WTC11 (cell line): ENCODE data around the gene ZNF223.

Source experiments
- SMAD3 ChIP-seq: sonication (generic); formaldehyde crosslinking; IDR thresholded peaks from 2 replicates; pipeline ENCODE4 v1.8.0; 2022; ENCODE audit warnings: missing genetic modification reagents, mild to moderate bottlenecking, borderline replicate concordance
- TF ChIP-seq, protein P1 (sequence below): fragments of 200-600 bp; IDR thresholded peaks from 2 replicates; pipeline ENCODE4 v1.8.0; 2022; ENCODE audit warnings: antibody characterized with exemption
- TF ChIP-seq, protein P2 (sequence below): sonication (generic); formaldehyde crosslinking; IDR thresholded peaks from 2 replicates; pipeline ENCODE4 v1.8.1; 2023; ENCODE audit warnings: mild to moderate bottlenecking, moderate library complexity, missing genetic modification reagents
- TF ChIP-seq, protein P3 (sequence below): fragments of 250-450 bp; sonication (Bioruptor Pico); IDR thresholded peaks from 2 replicates; pipeline ENCODE4 v1.9.0; 2021; ENCODE audit warnings: mild to moderate bottlenecking

- TF ChIP-seq, protein P1, sequence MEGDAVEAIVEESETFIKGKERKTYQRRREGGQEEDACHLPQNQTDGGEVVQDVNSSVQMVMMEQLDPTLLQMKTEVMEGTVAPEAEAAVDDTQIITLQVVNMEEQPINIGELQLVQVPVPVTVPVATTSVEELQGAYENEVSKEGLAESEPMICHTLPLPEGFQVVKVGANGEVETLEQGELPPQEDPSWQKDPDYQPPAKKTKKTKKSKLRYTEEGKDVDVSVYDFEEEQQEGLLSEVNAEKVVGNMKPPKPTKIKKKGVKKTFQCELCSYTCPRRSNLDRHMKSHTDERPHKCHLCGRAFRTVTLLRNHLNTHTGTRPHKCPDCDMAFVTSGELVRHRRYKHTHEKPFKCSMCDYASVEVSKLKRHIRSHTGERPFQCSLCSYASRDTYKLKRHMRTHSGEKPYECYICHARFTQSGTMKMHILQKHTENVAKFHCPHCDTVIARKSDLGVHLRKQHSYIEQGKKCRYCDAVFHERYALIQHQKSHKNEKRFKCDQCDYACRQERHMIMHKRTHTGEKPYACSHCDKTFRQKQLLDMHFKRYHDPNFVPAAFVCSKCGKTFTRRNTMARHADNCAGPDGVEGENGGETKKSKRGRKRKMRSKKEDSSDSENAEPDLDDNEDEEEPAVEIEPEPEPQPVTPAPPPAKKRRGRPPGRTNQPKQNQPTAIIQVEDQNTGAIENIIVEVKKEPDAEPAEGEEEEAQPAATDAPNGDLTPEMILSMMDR = no peak
- no peak for TF ChIP-seq SMAD3
- TF ChIP-seq, protein P2, sequence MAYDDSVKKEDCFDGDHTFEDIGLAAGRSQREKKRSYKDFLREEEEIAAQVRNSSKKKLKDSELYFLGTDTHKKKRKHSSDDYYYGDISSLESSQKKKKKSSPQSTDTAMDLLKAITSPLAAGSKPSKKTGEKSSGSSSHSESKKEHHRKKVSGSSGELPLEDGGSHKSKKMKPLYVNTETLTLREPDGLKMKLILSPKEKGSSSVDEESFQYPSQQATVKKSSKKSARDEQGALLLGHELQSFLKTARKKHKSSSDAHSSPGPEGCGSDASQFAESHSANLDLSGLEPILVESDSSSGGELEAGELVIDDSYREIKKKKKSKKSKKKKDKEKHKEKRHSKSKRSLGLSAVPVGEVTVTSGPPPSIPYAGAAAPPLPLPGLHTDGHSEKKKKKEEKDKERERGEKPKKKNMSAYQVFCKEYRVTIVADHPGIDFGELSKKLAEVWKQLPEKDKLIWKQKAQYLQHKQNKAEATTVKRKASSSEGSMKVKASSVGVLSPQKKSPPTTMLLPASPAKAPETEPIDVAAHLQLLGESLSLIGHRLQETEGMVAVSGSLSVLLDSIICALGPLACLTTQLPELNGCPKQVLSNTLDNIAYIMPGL (CRISPR knock-in tag) = no peak
- TF ChIP-seq, protein P3, sequence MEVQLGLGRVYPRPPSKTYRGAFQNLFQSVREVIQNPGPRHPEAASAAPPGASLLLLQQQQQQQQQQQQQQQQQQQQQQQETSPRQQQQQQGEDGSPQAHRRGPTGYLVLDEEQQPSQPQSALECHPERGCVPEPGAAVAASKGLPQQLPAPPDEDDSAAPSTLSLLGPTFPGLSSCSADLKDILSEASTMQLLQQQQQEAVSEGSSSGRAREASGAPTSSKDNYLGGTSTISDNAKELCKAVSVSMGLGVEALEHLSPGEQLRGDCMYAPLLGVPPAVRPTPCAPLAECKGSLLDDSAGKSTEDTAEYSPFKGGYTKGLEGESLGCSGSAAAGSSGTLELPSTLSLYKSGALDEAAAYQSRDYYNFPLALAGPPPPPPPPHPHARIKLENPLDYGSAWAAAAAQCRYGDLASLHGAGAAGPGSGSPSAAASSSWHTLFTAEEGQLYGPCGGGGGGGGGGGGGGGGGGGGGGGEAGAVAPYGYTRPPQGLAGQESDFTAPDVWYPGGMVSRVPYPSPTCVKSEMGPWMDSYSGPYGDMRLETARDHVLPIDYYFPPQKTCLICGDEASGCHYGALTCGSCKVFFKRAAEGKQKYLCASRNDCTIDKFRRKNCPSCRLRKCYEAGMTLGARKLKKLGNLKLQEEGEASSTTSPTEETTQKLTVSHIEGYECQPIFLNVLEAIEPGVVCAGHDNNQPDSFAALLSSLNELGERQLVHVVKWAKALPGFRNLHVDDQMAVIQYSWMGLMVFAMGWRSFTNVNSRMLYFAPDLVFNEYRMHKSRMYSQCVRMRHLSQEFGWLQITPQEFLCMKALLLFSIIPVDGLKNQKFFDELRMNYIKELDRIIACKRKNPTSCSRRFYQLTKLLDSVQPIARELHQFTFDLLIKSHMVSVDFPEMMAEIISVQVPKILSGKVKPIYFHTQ (CRISPR knock-in tag) = no peak
These were observed 27.0 kb upstream of the ZNF223 start for GRCh38 chr19:44024900-44025216.
